Stimulated activated naive CD4-positive, alpha-beta T cell treated with Interleukin-2 at 50 U/mL for 16 hours (primary cell): ENCODE measurements around the gene ATG3.
"Not testable (repeated sequence)": the region's sequence is repeated elsewhere in the genome, so short reads cannot be mapped to it uniquely, and the experiment has no call there.

Experiments used
- DNase-seq: peaks from one replicate; lab custom pipeline; 2025; lab: John Stamatoyannopoulos, UW

The ATG3 gene

GRCh38 chr3:112497897-112498548, 63.7 kb downstream of the ATG3 start:
- DNase-seq: no peak

GRCh38 chr3:112496366-112497067, 65.2 kb downstream of the ATG3 start:
- no peak for DNase-seq

- DNase-seq: not testable (repeated sequence)
Measured at GRCh38 chr3:112494448-112494767, 67.4 kb downstream of the ATG3 start.

- no peak for DNase-seq
Measured at GRCh38 chr3:112492124-112492523, 69.6 kb downstream of the ATG3 start.

- DNase-seq: no peak
Measured at GRCh38 chr3:112491373-112491772, 70.4 kb downstream of the ATG3 start.

GRCh38 chr3:112489674-112490479, 71.9 kb downstream of the ATG3 start:
- no peak for DNase-seq

GRCh38 chr3:112486811-112487505, 74.8 kb downstream of the ATG3 start:
- no peak for DNase-seq

GRCh38 chr3:112484352-112484751, 77.4 kb downstream of the ATG3 start:
- no peak for DNase-seq

GRCh38 chr3:112482675-112483074, 79.1 kb downstream of the ATG3 start:
- DNase-seq: no peak
